H1 (cell line): ENCODE results near the gene GPX4. TPM values are rescaled to one million over a fixed set of nuclear protein-coding genes. Genes with fewer than 3 reads are reported as not detected.

Source experiments
- ASH2L ChIP-seq: fragments of 200-600, 300-600 bp; sonication (generic); IDR thresholded peaks from one replicate; pipeline ENCODE4 v1.7.1; 2017; ENCODE audit warnings: low read length
- GTF2F1 ChIP-seq: IDR thresholded peaks from 2 replicates; pipeline ENCODE4 v1.6.1; 2012; ENCODE audit warnings: low read depth, low read length, improper control_type of control experiment, borderline replicate concordance
- NRF1 ChIP-seq: IDR thresholded peaks from 2 replicates; pipeline ENCODE4 v1.6.1; 2011; ENCODE audit warnings: mild to moderate bottlenecking, low read depth, low read length, improper control_type of control experiment
- polyA plus RNA-seq, 7 experiments: library from polyadenylated mRNA; depleted of rRNA in 3 of 7; stranded (reverse) in 5 of 7; unstranded in 2 of 7; fragments of >200 nt in 5 of 7; fragments of 200-250 nt in 2 of 7; gene quantifications; 1 replicate in 5 of 7; 2 replicates in 1 of 7; 4 replicates in 1 of 7; pipeline versions ENCODE4 v1.2.1 to v1.2.3, GENCODE V29; 2011 to 2013; ENCODE audit warnings: missing spikeins in 2 of 7, mixed read lengths in 2 of 7
- total RNA-seq: library from RNA; stranded (reverse); fragmentation: NEBNext Ultra II Directional; extraction: Animal tissue kit (Norgen Biotek cat#: 25700); gene quantifications from 2 replicates; pipeline ENCODE4 v1.2.1, GENCODE V29; 2021

The GPX4 gene
- total and polyA plus RNA-seq, 2 of the 8 experiments (the other 6 are each of a cell fraction or from before 2014, with no cell fraction given): 342 to 693 TPM

DNA sequence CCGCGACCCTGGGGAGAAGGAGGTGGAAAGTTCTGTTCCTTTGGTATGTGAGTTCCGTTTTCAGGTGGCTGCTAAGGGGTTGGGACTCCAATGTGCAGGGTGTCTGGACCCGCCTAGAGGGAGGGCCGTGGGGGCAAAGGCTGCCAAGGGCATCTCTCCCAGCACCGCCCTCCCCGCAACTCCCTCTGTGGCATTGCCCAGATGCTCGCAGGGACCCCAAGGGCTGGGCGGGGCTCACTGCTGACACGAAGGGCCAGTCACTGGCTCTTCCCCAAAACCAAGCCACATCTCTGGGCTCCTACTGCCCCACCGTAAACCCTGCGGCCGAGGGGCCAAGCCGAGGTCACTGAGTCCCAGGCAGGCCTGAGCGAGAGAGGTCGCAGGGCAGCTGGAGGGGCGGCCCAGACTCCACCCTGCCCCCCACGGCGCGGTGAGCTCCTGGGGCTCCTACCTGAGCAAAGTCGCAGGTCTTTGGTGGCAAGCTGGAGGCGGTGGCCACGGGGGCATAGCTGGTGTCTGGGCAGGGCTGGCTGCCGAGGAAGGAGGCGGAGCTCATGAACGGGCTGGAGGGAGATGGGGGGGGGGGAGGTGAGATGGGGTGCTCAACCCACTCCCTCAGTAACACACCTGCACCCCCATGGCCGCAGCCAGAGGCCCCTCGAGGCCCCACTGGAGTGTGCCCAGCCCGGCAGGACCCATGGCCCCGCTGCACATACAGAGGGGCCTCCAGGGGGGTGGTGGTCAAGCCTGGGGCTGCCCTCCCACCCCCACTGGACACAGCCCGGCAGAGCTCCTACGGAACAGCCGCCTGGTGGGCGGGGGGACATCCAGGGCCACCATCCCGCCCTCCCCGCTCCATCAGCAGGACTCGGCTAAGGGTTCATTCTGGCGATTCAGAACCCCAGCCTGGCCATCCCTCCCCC, 43.3 kb downstream of the GPX4 start (continued):
- no peak for TF ChIP-seq GTF2F1
- no peak for TF ChIP-seq NRF1
- no peak for TF ChIP-seq ASH2L
